OCI-LY1 (cell line): ENCODE results near the gene CBL.

ENCODE experiments used
- H2AFZ ChIP-seq: fragments of 200-600 bp; sonication (generic), shearing (Covaris generic); 2 replicates; pipeline ENCODE4 v1.6.0; 2014; ENCODE audit warnings: antibody characterized with exemption, mild to moderate bottlenecking, low read length
- H3F3A ChIP-seq: fragments of 200-600 bp; sonication (generic), shearing (Covaris generic); 2 replicates; pipeline ENCODE4 v1.6.0; 2014; ENCODE audit warnings: mild to moderate bottlenecking, antibody characterized with exemption, low read length, moderate library complexity; ENCODE audit not compliant: insufficient read depth
- H3K27ac ChIP-seq: fragments of 200-600 bp; sonication (generic); 2 replicates; pipeline ENCODE4 v1.5.1; 2014; ENCODE audit warnings: low read length, mixed run types, mild to moderate bottlenecking, low read depth; ENCODE audit not compliant: poor library complexity, severe bottlenecking
- H3K27me3 ChIP-seq: fragments of 200-600 bp; sonication (generic); 2 replicates; pipeline ENCODE4 v1.6.0; 2014; ENCODE audit warnings: antibody characterized with exemption, mild to moderate bottlenecking, low read length, moderate library complexity; ENCODE audit not compliant: insufficient read depth
- H3K36me3 ChIP-seq: fragments of 200-600 bp; sonication (generic); 2 replicates; pipeline ENCODE4 v1.6.1; 2014; ENCODE audit warnings: mild to moderate bottlenecking, antibody characterized with exemption, low read length, moderate library complexity, mixed read lengths; ENCODE audit not compliant: insufficient read depth
- H3K4me1 ChIP-seq: fragments of 200-600 bp; sonication (generic); 2 replicates; pipeline ENCODE4 v1.5.1; 2014; ENCODE audit warnings: mild to moderate bottlenecking, low read length, moderate library complexity; ENCODE audit not compliant: insufficient read depth, severe bottlenecking
- H3K4me2 ChIP-seq: fragments of 200-600 bp; sonication (generic), shearing (Covaris generic); 2 replicates; pipeline ENCODE4 v1.6.1; 2014; ENCODE audit warnings: low read length
- H3K4me3 ChIP-seq: fragments of 200-600 bp; sonication (generic); 2 replicates; pipeline ENCODE4 v1.5.1; 2014; ENCODE audit warnings: low read length, low read depth, mild to moderate bottlenecking, mixed read lengths; ENCODE audit not compliant: poor library complexity, severe bottlenecking
- H3K79me2 ChIP-seq: fragments of 200-600 bp; shearing (Covaris generic); 2 replicates; pipeline ENCODE4 v1.6.1; 2016; ENCODE audit warnings: mixed run types, low read length, mixed read lengths; ENCODE audit not compliant: insufficient read depth
- H3K9ac ChIP-seq: fragments of 200-600 bp; sonication (generic), shearing (Covaris generic); 2 replicates; pipeline ENCODE4 v1.6.1; 2014; ENCODE audit warnings: mild to moderate bottlenecking, low read length, mixed read lengths
- H3K9me2 ChIP-seq: fragments of 200-600 bp; sonication (generic), shearing (Covaris generic); 2 replicates; pipeline ENCODE4 v1.6.1; 2014; ENCODE audit warnings: low read depth, mild to moderate bottlenecking, low read length, mixed read lengths
- H3K9me3 ChIP-seq: fragments of 200-600 bp; shearing (Covaris generic); 2 replicates; pipeline ENCODE4 v1.6.1; 2014; ENCODE audit warnings: low read length, mixed read lengths
- H4K20me1 ChIP-seq: fragments of 200-600 bp; sonication (generic), shearing (Covaris generic); 2 replicates; pipeline ENCODE4 v1.6.0; 2016; ENCODE audit warnings: mild to moderate bottlenecking, low read length; ENCODE audit not compliant: insufficient read depth
- CTCF ChIP-seq: fragments of 200-600 bp; sonication (generic), shearing (Covaris generic); IDR thresholded peaks from 2 replicates; pipeline ENCODE4 v1.5.1; 2017; ENCODE audit warnings: mild to moderate bottlenecking, antibody characterized with exemption, low read length, moderate library complexity, mixed read lengths
- EZH2 ChIP-seq: fragments of 200-600 bp; sonication (generic), shearing (Covaris generic); IDR thresholded peaks from 2 replicates; pipeline ENCODE4 v1.8.0; 2017; ENCODE audit warnings: borderline replicate concordance, mixed run types, mild to moderate bottlenecking, antibody characterized with exemption, low read length, moderate library complexity, mixed read lengths

CBL gene

GRCh38 chr11:119273721-119274120 is 67.6 kb downstream of the CBL start:
- peaks cover 40% of the 10 kb centered on the region for H3K36me3 ChIP-seq
- no peak overlapping the region for H3K9ac ChIP-seq
- no peaks in the 10 kb centered on the region for H4K20me1 ChIP-seq
- H3K9me3 ChIP-seq = no peaks in the 10 kb centered on the region
- H3K79me2 ChIP-seq = no peaks in the 10 kb centered on the region
- no peak overlapping the region for H2AFZ ChIP-seq
- no peak overlapping the region for H3K27ac ChIP-seq
- H3K27me3 ChIP-seq = no peaks in the 10 kb centered on the region
- TF ChIP-seq EZH2 = no peak
- no peak for TF ChIP-seq CTCF
- H3K4me3 ChIP-seq = no peak overlapping the region
- no peak overlapping the region for H3K4me2 ChIP-seq
- H3K9me2 ChIP-seq = no peaks in the 10 kb centered on the region
- H3F3A ChIP-seq = no peaks in the 10 kb centered on the region
- H3K4me1 ChIP-seq = no peaks in the 10 kb centered on the region

- H3K27ac ChIP-seq = no peak overlapping the region
- H3K9me3 ChIP-seq = no peaks in the 10 kb centered on the region
- no peak overlapping the region for H3K9ac ChIP-seq
- H3K4me3 ChIP-seq = no peak overlapping the region
- H3K9me2 ChIP-seq = no peaks in the 10 kb centered on the region
- H3K27me3 ChIP-seq = no peaks in the 10 kb centered on the region
- no peaks in the 10 kb centered on the region for H3F3A ChIP-seq
- no peaks in the 10 kb centered on the region for H4K20me1 ChIP-seq
- H3K4me2 ChIP-seq = no peak overlapping the region
- peaks cover 55% of the 10 kb centered on the region for H3K36me3 ChIP-seq
- H3K4me1 ChIP-seq = no peaks in the 10 kb centered on the region
- H3K79me2 ChIP-seq = no peaks in the 10 kb centered on the region
- TF ChIP-seq CTCF (no peak), EZH2 (no peak)
- no peak overlapping the region for H2AFZ ChIP-seq
Observed at GRCh38 chr11:119277660-119278059, 71.5 kb downstream of the CBL start.

GRCh38 chr11:119282495-119282894 is 76.4 kb downstream of the CBL start:
- Histone ChIP-seq H3K4me2 (no peak overlapping the region), H3K9ac (no peak overlapping the region), H3K4me3 (no peak overlapping the region), H3F3A (no peaks in the 10 kb centered on the region), H3K9me2 (no peaks in the 10 kb centered on the region), H3K27me3 (no peaks in the 10 kb centered on the region), H3K36me3 (peaks cover 53% of the 10 kb centered on the region), H3K27ac (no peak overlapping the region), H3K4me1 (no peaks in the 10 kb centered on the region), H3K9me3 (no peaks in the 10 kb centered on the region), H4K20me1 (no peaks in the 10 kb centered on the region), H3K79me2 (no peaks in the 10 kb centered on the region), H2AFZ (no peak overlapping the region)
- TF ChIP-seq EZH2 = no peak
- no peak for TF ChIP-seq CTCF
